8988T (cell line): ENCODE data around the gene B3GALT6.
"Not testable (repeated sequence)": the region's sequence is repeated elsewhere in the genome, so short reads cannot be mapped to it uniquely, and the experiment has no call there.

Experiments
- DNase-seq: peaks from one replicate; pipeline ENCODE4 v3.0.0; 2011

Gene B3GALT6

GRCh38 chr1:1246577-1247340 lies 14.7 kb downstream of the B3GALT6 start, which contains the start of gene C1QTNF12:
Gene C1QTNF12 (minus strand): TSS chr1:1246722. CDS start chr1:1246690, 32 bp downstream.
- DNase-seq, result no peak

GRCh38 chr1:1247341-1247913 lies 15.4 kb downstream of the B3GALT6 start:
- no peak for DNase-seq

GRCh38 chr1:1248009-1248913 lies 16.2 kb downstream of the B3GALT6 start:
- DNase-seq, result not testable (repeated sequence)

GRCh38 chr1:1250786-1251284 lies 18.8 kb downstream of the B3GALT6 start:
- DNase-seq, result no peak

GRCh38 chr1:1253314-1253713 lies 21.3 kb downstream of the B3GALT6 start:
- no peak for DNase-seq

- DNase-seq, result no peak
Observed at GRCh38 chr1:1253972-1254666, 22.1 kb downstream of the B3GALT6 start.

GRCh38 chr1:1254667-1254998 lies 22.6 kb downstream of the B3GALT6 start:
- no peak for DNase-seq

- no peak for DNase-seq
Observed at GRCh38 chr1:1255078-1255477, 23.0 kb downstream of the B3GALT6 start.

GRCh38 chr1:1255611-1256010 lies 23.6 kb downstream of the B3GALT6 start:
- no peak for DNase-seq

- DNase-seq, result no peak
Observed at GRCh38 chr1:1256956-1257871, 25.2 kb downstream of the B3GALT6 start.

- DNase-seq, result no peak
Observed at GRCh38 chr1:1259119-1259488, 27.1 kb downstream of the B3GALT6 start.

- DNase-seq, result no peak
Observed at GRCh38 chr1:1259540-1259939, 27.5 kb downstream of the B3GALT6 start.

GRCh38 chr1:1259951-1260600 lies 28.0 kb downstream of the B3GALT6 start:
- DNase-seq, result no peak

GRCh38 chr1:1260843-1261560 lies 29.0 kb downstream of the B3GALT6 start:
- no peak for DNase-seq

- no peak for DNase-seq
Observed at GRCh38 chr1:1262071-1262470, 30.0 kb downstream of the B3GALT6 start.

GRCh38 chr1:1262758-1263157 lies 30.7 kb downstream of the B3GALT6 start:
- DNase-seq, result no peak

- no peak for DNase-seq
Observed at GRCh38 chr1:1264026-1264425, 32.0 kb downstream of the B3GALT6 start.

GRCh38 chr1:1264868-1265272 lies 32.8 kb downstream of the B3GALT6 start:
- no peak for DNase-seq

GRCh38 chr1:1267488-1268283 lies 35.6 kb downstream of the B3GALT6 start:
- no peak for DNase-seq

- DNase-seq, result no peak
Observed at GRCh38 chr1:1268284-1268682, 36.2 kb downstream of the B3GALT6 start.
